SK-N-SH treated with all-trans-retinoic acid at 6 μM for 48 hours (cell line): ENCODE results near the gene MGAT5B.

Source experiments
- ATAC-seq: fragments of 200-7000 bp; cut with Tn5 transposase; 3 replicates; pipeline ENCODE4 v1.9.1; 2020; ENCODE audit warnings: mild to moderate bottlenecking, moderate library complexity
- ARNTL ChIP-seq: fragments of 450-650 bp; formaldehyde crosslinking; IDR thresholded peaks from 2 replicates; pipeline ENCODE4 v1.5.0; 2020; ENCODE audit warnings: low read depth, mild to moderate bottlenecking, moderate library complexity, borderline replicate concordance
- BACH2 ChIP-seq: fragments of 250-450 bp; sonication (Bioruptor Pico); IDR thresholded peaks from 2 replicates; pipeline ENCODE4 v1.9.0; 2021; ENCODE audit warnings: mild to moderate bottlenecking, borderline replicate concordance
- CREB5 ChIP-seq: fragments of 250-450 bp; sonication (Bioruptor Pico); IDR thresholded peaks from 2 replicates; pipeline ENCODE4 v1.5.1; 2020; ENCODE audit warnings: low read depth, mild to moderate bottlenecking, moderate library complexity
- CSDC2 ChIP-seq: fragments of 250-450 bp; sonication (Bioruptor Pico); IDR thresholded peaks from 2 replicates; pipeline ENCODE4 v1.5.0; 2020; ENCODE audit warnings: mild to moderate bottlenecking, moderate library complexity
- CSRNP3 ChIP-seq: fragments of 250-450 bp; sonication (Bioruptor Pico); IDR thresholded peaks from 2 replicates; pipeline ENCODE4 v1.5.1; 2021; ENCODE audit warnings: mild to moderate bottlenecking, moderate library complexity
- ESRRG ChIP-seq: fragments of 250-450 bp; sonication (Bioruptor Pico); IDR thresholded peaks from 2 replicates; pipeline ENCODE4 v1.6.1; 2021; ENCODE audit warnings: mild to moderate bottlenecking
- GLIS3 ChIP-seq: fragments of 250-450 bp; sonication (Bioruptor Pico); IDR thresholded peaks from 2 replicates; pipeline ENCODE4 v1.5.0; 2020; ENCODE audit warnings: mild to moderate bottlenecking, moderate library complexity
- ISL1 ChIP-seq: fragments of 250-450 bp; sonication (Bioruptor Pico); IDR thresholded peaks from 2 replicates; pipeline ENCODE4 v2.1.2; 2022; ENCODE audit warnings: mild to moderate bottlenecking, moderate library complexity
- OSR1 ChIP-seq: fragments of 250-450 bp; sonication (Bioruptor Pico); IDR thresholded peaks from 2 replicates; pipeline ENCODE4 v1.8.0; 2022; ENCODE audit warnings: moderate library complexity, mild to moderate bottlenecking, inconsistent platforms
- PPARA ChIP-seq: fragments of 250-450 bp; sonication (Bioruptor Pico); IDR thresholded peaks from 2 replicates; pipeline ENCODE4 v1.5.0; 2020; ENCODE audit warnings: mild to moderate bottlenecking, borderline replicate concordance
- RARB ChIP-seq: fragments of 250-450 bp; sonication (Bioruptor Pico); IDR thresholded peaks from 2 replicates; pipeline ENCODE4 v1.8.0; 2021; ENCODE audit warnings: mild to moderate bottlenecking, moderate library complexity
- TCF4 ChIP-seq: fragments of 250-450 bp; sonication (Bioruptor Pico); IDR thresholded peaks from 2 replicates; pipeline ENCODE4 v1.8.0; 2021; ENCODE audit warnings: mild to moderate bottlenecking, moderate library complexity, borderline replicate concordance
- TOX ChIP-seq: fragments of 250-450 bp; sonication (Bioruptor Pico); IDR thresholded peaks from 2 replicates; pipeline ENCODE4 v1.8.0; 2021; ENCODE audit warnings: mild to moderate bottlenecking, moderate library complexity, borderline replicate concordance
- ZC3H10 ChIP-seq: fragments of 250-450 bp; sonication (Bioruptor Pico); IDR thresholded peaks from 2 replicates; pipeline ENCODE4 v1.5.1; 2021; ENCODE audit warnings: mild to moderate bottlenecking, moderate library complexity
- ZFP3 ChIP-seq: fragments of 250-450 bp; sonication (Bioruptor Pico); IDR thresholded peaks from 2 replicates; pipeline ENCODE4 v1.5.0; 2020; ENCODE audit warnings: mild to moderate bottlenecking, moderate library complexity
- ZFP30 ChIP-seq: fragments of 450-650 bp; formaldehyde crosslinking; IDR thresholded peaks from 2 replicates; pipeline ENCODE4 v1.5.0; 2022; ENCODE audit warnings: mild to moderate bottlenecking, moderate library complexity
- ZNF565 ChIP-seq: fragments of 450-650 bp; formaldehyde crosslinking; conservative IDR thresholded peaks from 2 replicates; pipeline ENCODE4 v1.5.0; 2020; ENCODE audit warnings: low read depth, mild to moderate bottlenecking, moderate library complexity
- ZNF70 ChIP-seq: fragments of 450-650 bp; formaldehyde crosslinking; IDR thresholded peaks from 2 replicates; pipeline ENCODE4 v1.5.0; 2020; ENCODE audit warnings: mild to moderate bottlenecking, moderate library complexity
- ZNF8 ChIP-seq: fragments of 450-650 bp; formaldehyde crosslinking; IDR thresholded peaks from 2 replicates; pipeline ENCODE4 v1.5.0; 2020; ENCODE audit warnings: mild to moderate bottlenecking, moderate library complexity
- TF ChIP-seq, protein P1 (sequence below): fragments of 250-450 bp; sonication (Bioruptor Pico); IDR thresholded peaks from 2 replicates; pipeline ENCODE4 v1.8.0; 2021; ENCODE audit warnings: low read depth, mild to moderate bottlenecking, moderate library complexity, borderline replicate concordance
- TF ChIP-seq, protein P2 (sequence below): fragments of 250-450 bp; sonication (Bioruptor Pico); IDR thresholded peaks from 2 replicates; pipeline ENCODE4 v1.5.0; 2020; ENCODE audit warnings: mild to moderate bottlenecking, moderate library complexity

Gene MGAT5B

GRCh38 chr17:76904116-76904515, 35.9 kb downstream of the MGAT5B start:
- no peak for ATAC-seq
- TF ChIP-seq TOX (CRISPR knock-in tag), result no peak

- TF ChIP-seq CREB5 (CRISPR knock-in tag) (no peak), CSDC2 (CRISPR knock-in tag) (no peak), PPARA (CRISPR knock-in tag) (no peak), ISL1 (CRISPR knock-in tag) (no peak)
- no peak for ATAC-seq
Measured at GRCh38 chr17:76905036-76905435, 36.8 kb downstream of the MGAT5B start.

DNA sequence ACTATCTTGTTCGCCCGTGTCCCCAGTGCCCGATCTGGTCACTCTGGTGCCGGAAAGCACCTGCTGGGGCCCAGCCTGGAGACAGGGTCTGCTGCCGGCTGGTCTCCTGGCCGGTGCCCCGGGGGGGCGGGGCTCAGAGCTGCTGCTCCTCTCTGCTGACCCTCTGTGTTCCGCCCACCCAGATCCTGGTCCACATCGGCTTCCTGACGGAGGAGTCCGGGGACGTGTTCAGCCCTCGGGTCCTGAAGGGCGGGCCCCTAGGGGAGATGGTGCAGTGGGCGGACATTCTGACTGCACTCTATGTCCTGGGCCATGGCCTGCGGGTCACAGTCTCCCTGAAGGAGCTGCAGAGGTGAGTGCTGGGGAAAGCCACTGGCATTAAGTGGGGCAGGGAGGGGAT, 37.6 kb downstream of the MGAT5B start:
- no peak for ATAC-seq
- no peak for TF ChIP-seq PPARA (CRISPR knock-in tag)
- TF ChIP-seq CSRNP3 (CRISPR knock-in tag), result no peak
- TF ChIP-seq OSR1, result no peak
- TF ChIP-seq ZFP30, result no peak

DNA sequence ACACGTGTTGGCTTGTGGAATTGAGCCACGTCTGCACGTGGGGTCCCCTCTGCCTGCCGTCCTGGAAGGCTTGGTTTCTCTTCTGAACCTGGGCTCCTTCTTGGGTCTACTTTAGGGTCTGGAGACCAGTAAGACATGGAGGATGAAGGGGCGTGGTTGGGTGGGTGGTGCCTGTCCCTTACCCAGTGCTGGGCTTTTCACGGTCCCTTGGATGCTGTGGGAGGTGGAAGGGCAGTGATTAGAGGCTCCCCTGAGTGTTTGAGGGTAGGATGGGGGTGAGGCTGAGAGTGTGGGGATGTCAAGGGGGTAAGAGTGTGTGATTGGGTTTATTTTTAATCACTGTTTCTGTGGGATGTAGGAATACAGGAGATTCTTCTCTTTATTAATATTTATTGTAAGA, 38.3 kb downstream of the MGAT5B start:
- TF ChIP-seq RARB (CRISPR knock-in tag) (no peak), ZNF8 (CRISPR knock-in tag) (no peak), ISL1 (CRISPR knock-in tag) (no peak), BACH2 (CRISPR knock-in tag) (no peak), ZFP3 (CRISPR knock-in tag) (no peak), ESRRG (CRISPR knock-in tag) (no peak), ARNTL (CRISPR knock-in tag) (no peak), TOX (CRISPR knock-in tag) (no peak), CREB5 (CRISPR knock-in tag) (no peak), ZFP30 (no peak)
- TF ChIP-seq, protein P1, sequence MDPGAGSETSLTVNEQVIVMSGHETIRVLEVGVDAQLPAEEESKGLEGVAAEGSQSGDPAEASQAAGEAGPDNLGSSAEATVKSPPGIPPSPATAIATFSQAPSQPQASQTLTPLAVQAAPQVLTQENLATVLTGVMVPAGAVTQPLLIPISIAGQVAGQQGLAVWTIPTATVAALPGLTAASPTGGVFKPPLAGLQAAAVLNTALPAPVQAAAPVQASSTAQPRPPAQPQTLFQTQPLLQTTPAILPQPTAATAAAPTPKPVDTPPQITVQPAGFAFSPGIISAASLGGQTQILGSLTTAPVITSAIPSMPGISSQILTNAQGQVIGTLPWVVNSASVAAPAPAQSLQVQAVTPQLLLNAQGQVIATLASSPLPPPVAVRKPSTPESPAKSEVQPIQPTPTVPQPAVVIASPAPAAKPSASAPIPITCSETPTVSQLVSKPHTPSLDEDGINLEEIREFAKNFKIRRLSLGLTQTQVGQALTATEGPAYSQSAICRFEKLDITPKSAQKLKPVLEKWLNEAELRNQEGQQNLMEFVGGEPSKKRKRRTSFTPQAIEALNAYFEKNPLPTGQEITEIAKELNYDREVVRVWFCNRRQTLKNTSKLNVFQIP, result no peak
- TF ChIP-seq, protein P2, sequence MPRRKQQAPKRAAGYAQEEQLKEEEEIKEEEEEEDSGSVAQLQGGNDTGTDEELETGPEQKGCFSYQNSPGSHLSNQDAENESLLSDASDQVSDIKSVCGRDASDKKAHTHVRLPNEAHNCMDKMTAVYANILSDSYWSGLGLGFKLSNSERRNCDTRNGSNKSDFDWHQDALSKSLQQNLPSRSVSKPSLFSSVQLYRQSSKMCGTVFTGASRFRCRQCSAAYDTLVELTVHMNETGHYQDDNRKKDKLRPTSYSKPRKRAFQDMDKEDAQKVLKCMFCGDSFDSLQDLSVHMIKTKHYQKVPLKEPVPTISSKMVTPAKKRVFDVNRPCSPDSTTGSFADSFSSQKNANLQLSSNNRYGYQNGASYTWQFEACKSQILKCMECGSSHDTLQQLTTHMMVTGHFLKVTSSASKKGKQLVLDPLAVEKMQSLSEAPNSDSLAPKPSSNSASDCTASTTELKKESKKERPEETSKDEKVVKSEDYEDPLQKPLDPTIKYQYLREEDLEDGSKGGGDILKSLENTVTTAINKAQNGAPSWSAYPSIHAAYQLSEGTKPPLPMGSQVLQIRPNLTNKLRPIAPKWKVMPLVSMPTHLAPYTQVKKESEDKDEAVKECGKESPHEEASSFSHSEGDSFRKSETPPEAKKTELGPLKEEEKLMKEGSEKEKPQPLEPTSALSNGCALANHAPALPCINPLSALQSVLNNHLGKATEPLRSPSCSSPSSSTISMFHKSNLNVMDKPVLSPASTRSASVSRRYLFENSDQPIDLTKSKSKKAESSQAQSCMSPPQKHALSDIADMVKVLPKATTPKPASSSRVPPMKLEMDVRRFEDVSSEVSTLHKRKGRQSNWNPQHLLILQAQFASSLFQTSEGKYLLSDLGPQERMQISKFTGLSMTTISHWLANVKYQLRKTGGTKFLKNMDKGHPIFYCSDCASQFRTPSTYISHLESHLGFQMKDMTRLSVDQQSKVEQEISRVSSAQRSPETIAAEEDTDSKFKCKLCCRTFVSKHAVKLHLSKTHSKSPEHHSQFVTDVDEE (CRISPR knock-in tag), result no peak
- ATAC-seq, result no peak

- ATAC-seq, result no peak
- no peak for TF ChIP-seq ZNF70 (CRISPR knock-in tag)
- no peak for TF ChIP-seq ZFP30
- TF ChIP-seq ZFP3 (CRISPR knock-in tag), result no peak
- TF ChIP-seq CREB5 (CRISPR knock-in tag), result no peak
- TF ChIP-seq ZNF565 (CRISPR knock-in tag), result no peak
- TF ChIP-seq GLIS3 (CRISPR knock-in tag), result no peak
- TF ChIP-seq TOX (CRISPR knock-in tag), result no peak
- no peak for TF ChIP-seq RARB (CRISPR knock-in tag)
- no peak for TF ChIP-seq ESRRG (CRISPR knock-in tag)
- TF ChIP-seq TCF4 (CRISPR knock-in tag), result no peak
- no peak for TF ChIP-seq PPARA (CRISPR knock-in tag)
- TF ChIP-seq CSRNP3 (CRISPR knock-in tag), result no peak
- no peak for TF ChIP-seq ZC3H10
- no peak for TF ChIP-seq CSDC2 (CRISPR knock-in tag)
- no peak for TF ChIP-seq ISL1 (CRISPR knock-in tag)
- TF ChIP-seq BACH2 (CRISPR knock-in tag), result no peak
- TF ChIP-seq ARNTL (CRISPR knock-in tag), result no peak
Measured at GRCh38 chr17:76907352-76907751, 39.1 kb downstream of the MGAT5B start.
